HG02623 (cell line): ENCODE measurements around the gene HMGA1.

ENCODE experiments used
- ATAC-seq: cut with Tn5 transposase; IDR thresholded peaks from one replicate; pipeline ENCODE4 v1.9.1; 2021; ENCODE audit warnings: moderate library complexity; ENCODE audit not compliant: unreplicated experiment

The HMGA1 gene

GRCh38 chr6:34285448-34286164, 48.9 kb downstream of the HMGA1 start:
- ATAC-seq: no peak

GRCh38 chr6:34288581-34288980, 51.9 kb downstream of the HMGA1 start:
- no peak for ATAC-seq

GRCh38 chr6:34289137-34289536, 52.5 kb downstream of the HMGA1 start:
- no peak for ATAC-seq

- ATAC-seq: no peak
Observed at GRCh38 chr6:34292954-34293353, 56.3 kb downstream of the HMGA1 start.

- peak; percentile 66 for ATAC-seq
Observed at GRCh38 chr6:34295721-34296120, 59.0 kb downstream of the HMGA1 start.
